Esophagus squamous epithelium (tissue), 5 donors: ENCODE results near the gene CAP2. TPM values are rescaled to one million over a fixed set of nuclear protein-coding genes. Genes with fewer than 3 reads are reported as not detected.

Experiments
- DNase-seq: peaks from one replicate; lab custom pipeline; 2025; lab: John Stamatoyannopoulos, UW
- H3K27ac ChIP-seq, 4 donors: fragments of 200-600 bp; sonication (generic); one replicate each; pipeline ENCODE4 v1.5.1; 2016 to 2019; ENCODE audit warnings: mild to moderate bottlenecking in 1 of 4
- H3K27me3 ChIP-seq, 4 donors: fragments of 200-600 bp; sonication (generic); 1 replicate in 3 of 4; 2 replicates in 1 of 4; pipeline versions ENCODE4 v1.5.1 to v1.6.0; 2017 to 2021; ENCODE audit warnings: antibody characterized with exemption in 1 of 4
- H3K36me3 ChIP-seq, 3 donors: fragments of 200-600 bp; sonication (generic); one replicate each; pipeline ENCODE4 v1.5.1; 2016 to 2019
- H3K4me1 ChIP-seq, 3 donors: fragments of 200-600 bp; sonication (generic); one replicate each; pipeline ENCODE4 v1.5.1; 2017 to 2019
- H3K4me3 ChIP-seq, 4 donors: fragments of 200-600 bp; sonication (generic); 1 replicate in 3 of 4; 2 replicates in 1 of 4; pipeline ENCODE4 v1.5.1; 2016 to 2019; ENCODE audit warnings: mild to moderate bottlenecking in 2 of 4, moderate library complexity in 1 of 4
- H3K9me3 ChIP-seq, 3 donors: fragments of 200-600 bp; sonication (generic); one replicate each; pipeline ENCODE4 v1.5.1; 2016 to 2019
- POLR2A ChIP-seq, 4 donors: fragments of 450-650 bp; IDR thresholded peaks; one replicate each; pipeline ENCODE4 v1.6.1; 2017; ENCODE audit warnings: antibody characterized with exemption in 4 of 4, mild to moderate bottlenecking in 4 of 4, moderate library complexity in 3 of 4
- WGBS, 2 donors: methylation state at CpG; one replicate each; pipeline ENCODE4 v1.1.5; 2018; 5-methylcytosine and 5-hydroxymethylcytosine counted together
- intact Hi-C: fragments of 100-400 bp; cut with DNase I; formaldehyde crosslinking; loops from one replicate; pipeline ENCODE4 v1.15.0; 2022
- total RNA-seq, 4 donors: library from RNA; depleted of rRNA; stranded (reverse); fragments of >200 nt; gene quantifications; one replicate each; pipeline ENCODE4 v1.1.0, GENCODE V29; 2016
- TF ChIP-seq, protein P1 (sequence below), 6 experiments: fragments of 450-650 bp in 4 of 6; fragments of 200-600 bp in 2 of 6; sonication (generic) in 2 of 6; IDR thresholded peaks; one replicate each; pipeline ENCODE4 v1.5.1; 2016 to 2019; ENCODE audit warnings: antibody characterized with exemption in 6 of 6, mild to moderate bottlenecking in 4 of 6, moderate library complexity in 4 of 6
- donor health status: DM: yes; HTN: yes; CAD: no.

Gene CAP2
- total RNA-seq, 4 donors from 2014 or later: 2.0 to 5.5 (median 2.7) TPM

DNA sequence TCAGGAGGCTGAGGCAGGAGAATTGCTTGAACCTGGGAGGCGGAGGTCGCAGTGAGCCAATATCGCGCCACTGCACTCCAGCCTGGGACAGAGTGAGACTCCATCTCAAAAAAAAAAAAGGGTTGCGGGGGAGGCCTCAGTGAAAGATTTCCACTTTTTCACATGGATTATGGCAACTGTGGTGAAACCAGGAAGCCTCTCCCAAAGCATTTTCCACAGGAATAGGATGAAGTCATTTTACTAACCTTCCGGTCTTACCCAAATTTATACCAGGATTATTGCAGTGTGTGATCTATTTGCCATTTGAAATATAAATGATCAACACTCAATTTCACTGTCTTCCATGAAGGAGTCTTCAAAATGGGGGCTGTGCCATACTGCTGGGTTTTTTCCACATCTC is 113.1 kb downstream of the CAP2 start:
- TF ChIP-seq, protein P1, sequence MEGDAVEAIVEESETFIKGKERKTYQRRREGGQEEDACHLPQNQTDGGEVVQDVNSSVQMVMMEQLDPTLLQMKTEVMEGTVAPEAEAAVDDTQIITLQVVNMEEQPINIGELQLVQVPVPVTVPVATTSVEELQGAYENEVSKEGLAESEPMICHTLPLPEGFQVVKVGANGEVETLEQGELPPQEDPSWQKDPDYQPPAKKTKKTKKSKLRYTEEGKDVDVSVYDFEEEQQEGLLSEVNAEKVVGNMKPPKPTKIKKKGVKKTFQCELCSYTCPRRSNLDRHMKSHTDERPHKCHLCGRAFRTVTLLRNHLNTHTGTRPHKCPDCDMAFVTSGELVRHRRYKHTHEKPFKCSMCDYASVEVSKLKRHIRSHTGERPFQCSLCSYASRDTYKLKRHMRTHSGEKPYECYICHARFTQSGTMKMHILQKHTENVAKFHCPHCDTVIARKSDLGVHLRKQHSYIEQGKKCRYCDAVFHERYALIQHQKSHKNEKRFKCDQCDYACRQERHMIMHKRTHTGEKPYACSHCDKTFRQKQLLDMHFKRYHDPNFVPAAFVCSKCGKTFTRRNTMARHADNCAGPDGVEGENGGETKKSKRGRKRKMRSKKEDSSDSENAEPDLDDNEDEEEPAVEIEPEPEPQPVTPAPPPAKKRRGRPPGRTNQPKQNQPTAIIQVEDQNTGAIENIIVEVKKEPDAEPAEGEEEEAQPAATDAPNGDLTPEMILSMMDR (IDR thresholded peaks at IDR 0.05): no peak
- no peak for TF ChIP-seq POLR2A (IDR thresholded peaks at IDR 0.05)
- H3K27ac ChIP-seq: no peak overlapping the region

GRCh38 chr6:17506962-17507361 is 113.6 kb downstream of the CAP2 start:
- TF ChIP-seq POLR2A (IDR thresholded peaks at IDR 0.05): no peak
- TF ChIP-seq, protein P1 (IDR thresholded peaks at IDR 0.05): no peak
- Histone ChIP-seq H3K4me3 (no peak overlapping the region), H3K4me1 (no peaks in the 10 kb centered on the region), H3K27me3 (no peaks in the 10 kb centered on the region), H3K9me3 (no peaks in the 10 kb centered on the region), H3K36me3 (no peaks in the 10 kb centered on the region), H3K27ac (no peak overlapping the region)
- intact Hi-C loops: no loop called here
- 85 to 86% methylated on average over 12 of the region's 12 CpGs for WGBS, 2 donors
- no peak for DNase-seq

More for the DNA sequence above, 113.1 kb downstream of the CAP2 start:
- no peaks in the 10 kb centered on the region for H3K36me3 ChIP-seq
- no peaks in the 10 kb centered on the region for H3K27me3 ChIP-seq
- H3K4me1 ChIP-seq: no peaks in the 10 kb centered on the region
- H3K9me3 ChIP-seq: no peaks in the 10 kb centered on the region
- intact Hi-C loops: no loop called here
- H3K4me3 ChIP-seq: no peak overlapping the region
- 82 to 87% methylated on average over 6 of the region's 6 CpGs for WGBS, 2 donors
- no peak for DNase-seq

- Histone ChIP-seq H3K4me1 (no peaks in the 10 kb centered on the region), H3K27me3 (no peaks in the 10 kb centered on the region), H3K4me3 (no peak overlapping the region), H3K9me3 (no peaks in the 10 kb centered on the region), H3K36me3 (peaks cover 0 to 12% (median 0%) of the 10 kb centered on the region in 3 donors), H3K27ac (no peak overlapping the region)
- WGBS, 2 donors: 89 to 91% methylated on average over 11 of the region's 11 CpGs
- intact Hi-C loops: no loop called here
- TF ChIP-seq, protein P1 (IDR thresholded peaks at IDR 0.05): no peak
- TF ChIP-seq POLR2A (IDR thresholded peaks at IDR 0.05): no peak
- DNase-seq: no peak
Measured at GRCh38 chr6:17511084-17511483, 117.7 kb downstream of the CAP2 start.

DNA sequence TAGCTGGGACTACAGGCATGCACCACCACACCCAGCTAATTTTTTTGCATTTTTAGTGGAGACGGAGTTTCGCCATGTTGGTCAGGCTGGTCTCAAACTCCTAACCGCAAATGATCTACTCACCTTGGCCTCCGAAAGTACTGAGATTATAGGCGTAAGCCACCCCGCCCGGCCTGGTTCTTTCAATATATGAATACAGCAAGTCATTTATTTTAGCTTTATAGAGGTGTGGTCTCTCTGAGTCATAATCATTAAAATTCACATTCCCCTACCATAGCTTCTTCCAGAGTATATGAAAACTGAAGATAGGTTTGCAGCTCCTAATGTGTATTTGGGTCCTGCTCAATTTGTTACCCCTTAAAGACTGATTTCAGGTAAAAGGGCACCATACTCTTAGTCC is 118.2 kb downstream of the CAP2 start:
- no peak for TF ChIP-seq POLR2A (IDR thresholded peaks at IDR 0.05)
- TF ChIP-seq, protein P1 (IDR thresholded peaks at IDR 0.05): no peak
- Histone ChIP-seq H3K9me3 (no peaks in the 10 kb centered on the region), H3K27me3 (no peaks in the 10 kb centered on the region), H3K4me1 (no peaks in the 10 kb centered on the region), H3K27ac (no peak overlapping the region), H3K4me3 (no peak overlapping the region), H3K36me3 (peaks cover 0 to 12% (median 0%) of the 10 kb centered on the region in 3 donors)
- DNase-seq: no peak
- intact Hi-C loops: no loop called here
- WGBS, 2 donors: 87 to 91% methylated on average over 7 of the region's 7 CpGs

- 50 to 65% methylated on average over 1 to 3 of the region's 5 CpGs for WGBS, 2 donors
- Histone ChIP-seq H3K4me1 (no peaks in the 10 kb centered on the region), H3K4me3 (no peak overlapping the region), H3K27me3 (no peaks in the 10 kb centered on the region), H3K9me3 (no peaks in the 10 kb centered on the region), H3K36me3 (peaks cover 0 to 9% (median 0%) of the 10 kb centered on the region in 3 donors), H3K27ac (no peak overlapping the region)
- intact Hi-C loops: no loop called here
- DNase-seq: no peak
- TF ChIP-seq POLR2A (IDR thresholded peaks at IDR 0.05): no peak
- TF ChIP-seq, protein P1 (IDR thresholded peaks at IDR 0.05): no peak
Measured at GRCh38 chr6:17519120-17519519, 125.7 kb downstream of the CAP2 start.
